Body of pancreas (tissue), 4 donors: ENCODE results near the gene GATA5.

ENCODE experiments used
- POLR2A ChIP-seq, 3 donors: fragments of 450-650 bp; IDR thresholded peaks; one replicate each; pipeline ENCODE4 v1.6.1; 2016; ENCODE audit warnings: antibody characterized with exemption in 3 of 3, mild to moderate bottlenecking in 2 of 3
- TF ChIP-seq, protein P1 (sequence below), 7 experiments: fragments of 450-650 bp in 4 of 7; fragments of 200-600 bp in 3 of 7; sonication (generic) in 3 of 7; IDR thresholded peaks; one replicate each; pipeline ENCODE4 v1.5.1; 2016 to 2019; ENCODE audit warnings: antibody characterized with exemption in 7 of 7

- TF ChIP-seq, protein P1, sequence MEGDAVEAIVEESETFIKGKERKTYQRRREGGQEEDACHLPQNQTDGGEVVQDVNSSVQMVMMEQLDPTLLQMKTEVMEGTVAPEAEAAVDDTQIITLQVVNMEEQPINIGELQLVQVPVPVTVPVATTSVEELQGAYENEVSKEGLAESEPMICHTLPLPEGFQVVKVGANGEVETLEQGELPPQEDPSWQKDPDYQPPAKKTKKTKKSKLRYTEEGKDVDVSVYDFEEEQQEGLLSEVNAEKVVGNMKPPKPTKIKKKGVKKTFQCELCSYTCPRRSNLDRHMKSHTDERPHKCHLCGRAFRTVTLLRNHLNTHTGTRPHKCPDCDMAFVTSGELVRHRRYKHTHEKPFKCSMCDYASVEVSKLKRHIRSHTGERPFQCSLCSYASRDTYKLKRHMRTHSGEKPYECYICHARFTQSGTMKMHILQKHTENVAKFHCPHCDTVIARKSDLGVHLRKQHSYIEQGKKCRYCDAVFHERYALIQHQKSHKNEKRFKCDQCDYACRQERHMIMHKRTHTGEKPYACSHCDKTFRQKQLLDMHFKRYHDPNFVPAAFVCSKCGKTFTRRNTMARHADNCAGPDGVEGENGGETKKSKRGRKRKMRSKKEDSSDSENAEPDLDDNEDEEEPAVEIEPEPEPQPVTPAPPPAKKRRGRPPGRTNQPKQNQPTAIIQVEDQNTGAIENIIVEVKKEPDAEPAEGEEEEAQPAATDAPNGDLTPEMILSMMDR (IDR thresholded peaks at IDR 0.05), result no peak
- TF ChIP-seq POLR2A (IDR thresholded peaks at IDR 0.05), result no peak
Observed at GRCh38 chr20:62419759-62420158, 56.0 kb downstream of the GATA5 start.
